Activated CD8-positive, alpha-beta memory T cell treated with anti-CD3 and anti-CD28 coated beads for 36 hours (primary cell): Measurements from ENCODE around the gene SRMS. TPM values are rescaled to one million over a fixed set of nuclear protein-coding genes. Genes with fewer than 3 reads are reported as not detected.

Experiments
- CTCF ChIA-PET: fragments of 350-600 bp; sonication (Branson Sonifier 250); formaldehyde crosslinking; loops from one replicate; lab custom pipeline; 2021; ENCODE audit warnings: antibody characterized with exemption; lab: Charles Lee
- POLR2A ChIA-PET: fragments of 350-600 bp; sonication (Branson Sonifier 250); formaldehyde crosslinking; loops from one replicate; lab custom pipeline; 2021; ENCODE audit warnings: antibody characterized with exemption; lab: Charles Lee
- total RNA-seq, 2 experiments: library from RNA; stranded (reverse); gene quantifications; one replicate each; pipeline ENCODE4 v1.2.3, GENCODE V29; 2021

Gene SRMS
- total RNA-seq, 2 experiments from 2014 or later = not detected

- CTCF ChIA-PET = interaction anchor here (1.1 to 2.9 kb wide), 9 partner anchors 14 to 437 kb away, joined by 3 to 32 read pairs (median 8); partner anchors contain the start of genes HELZ2, PPDPF, RTEL1 and UCKL1
- POLR2A ChIA-PET = interaction anchor here (1.6 to 2.8 kb wide), 2 partner anchors 14 to 122 kb away, joined by 6 to 31 read pairs; partner anchors contain the start of genes PPDPF and RTEL1
Observed at GRCh38 chr20:63536241-63536977, 11.1 kb downstream of the SRMS start.

GRCh38 chr20:63534831-63535651, 12.5 kb downstream of the SRMS start:
- CTCF ChIA-PET = interaction anchor here (0.6 to 1.5 kb wide), 2 partner anchors 39 to 247 kb away, joined by 3 to 4 read pairs; no protein-coding TSS in a partner anchor
- POLR2A ChIA-PET = interaction anchor here (1.0 kb wide), 1 partner anchor 14 kb away, joined by 3 read pairs; no protein-coding TSS in a partner anchor

DNA sequence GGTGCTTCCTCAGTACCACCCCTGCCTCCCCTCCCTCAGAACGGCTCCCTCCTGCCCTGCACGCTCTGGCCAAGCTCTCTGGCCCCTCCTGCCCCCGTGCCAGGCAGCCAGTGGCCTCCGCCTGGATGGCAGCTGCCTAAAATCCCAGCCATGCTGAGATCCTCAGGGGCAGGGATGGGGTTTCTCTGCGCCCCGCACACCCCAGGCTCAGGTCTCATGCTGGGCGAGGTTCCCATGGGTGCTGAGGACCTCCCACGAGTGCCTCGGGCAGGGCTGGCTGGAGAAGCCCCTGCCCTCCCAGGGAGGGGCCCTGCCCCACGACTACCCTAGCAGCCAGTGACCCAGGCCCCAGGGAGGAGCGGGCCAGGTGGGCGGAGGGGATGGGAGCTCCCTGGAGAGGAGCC, 13.1 kb downstream of the SRMS start:
- CTCF ChIA-PET = interaction anchor here (1.5 kb wide), 1 partner anchor 38 kb away, joined by 4 read pairs; no protein-coding TSS in a partner anchor
- POLR2A ChIA-PET = interaction anchor here (1.0 kb wide), 1 partner anchor 13 kb away, joined by 3 read pairs; no protein-coding TSS in a partner anchor

DNA sequence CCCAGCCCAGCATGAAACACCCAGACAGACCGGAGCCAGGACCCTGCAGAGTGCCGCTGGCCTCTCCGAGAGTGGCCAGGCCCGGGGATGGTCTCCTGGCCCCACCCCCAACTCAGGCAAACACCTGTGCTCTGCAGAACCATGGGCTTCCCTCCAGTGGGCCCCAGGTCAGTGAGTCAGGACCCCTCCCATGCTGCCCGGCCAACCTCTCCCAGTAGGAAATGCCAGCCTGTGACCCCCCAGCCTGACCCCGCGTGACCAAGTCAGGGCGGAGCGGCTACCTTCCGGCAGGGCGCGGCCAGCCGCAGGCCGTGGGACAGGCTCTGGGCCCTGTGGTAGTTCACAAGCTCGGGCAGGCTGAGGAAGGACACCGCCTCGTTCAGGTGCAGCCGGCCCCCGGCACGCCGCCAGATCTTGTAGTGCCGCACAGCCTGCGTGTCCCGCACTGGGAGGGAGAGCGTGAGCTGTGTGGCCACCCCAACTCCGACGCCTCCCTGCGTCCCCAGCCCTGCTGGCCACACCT, 13.6 kb downstream of the SRMS start:
- POLR2A ChIA-PET = no interaction called here
- CTCF ChIA-PET = interaction anchor here (1.5 kb wide), 1 partner anchor 38 kb away, joined by 4 read pairs; no protein-coding TSS in a partner anchor

GRCh38 chr20:63533388-63533787, 14.2 kb downstream of the SRMS start:
- CTCF ChIA-PET = no interaction called here
- POLR2A ChIA-PET = no interaction called here

GRCh38 chr20:63532449-63532971, 15.0 kb downstream of the SRMS start:
- ChIA-PET POLR2A (no interaction called here), CTCF (no interaction called here)

- POLR2A ChIA-PET = no interaction called here
- CTCF ChIA-PET = interaction anchor here (1.9 kb wide), 1 partner anchor 35 kb away, joined by 4 read pairs; no protein-coding TSS in a partner anchor
Observed at GRCh38 chr20:63531686-63532448, 15.7 kb downstream of the SRMS start.

DNA sequence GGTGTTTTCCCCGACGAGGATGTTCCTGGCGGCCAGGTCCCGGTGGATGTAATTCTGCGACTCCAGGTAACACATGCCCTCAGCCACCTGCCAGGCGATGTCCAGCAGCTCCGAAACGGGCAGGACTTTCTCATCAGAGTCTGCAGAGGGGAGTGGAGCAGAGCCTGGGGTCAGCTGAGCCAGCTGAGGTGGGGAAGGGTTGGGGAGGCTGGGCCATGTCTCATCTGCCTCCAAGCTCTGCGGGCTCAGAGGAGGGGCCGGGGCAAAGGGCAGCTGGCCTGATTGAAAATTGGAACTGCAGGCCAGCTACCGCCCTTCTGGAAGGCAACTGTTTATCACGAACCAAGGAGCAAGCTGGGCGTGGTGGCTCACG, 16.8 kb downstream of the SRMS start:
- ChIA-PET CTCF (interaction anchor here (1.9 kb wide), 2 partner anchors 10 to 34 kb away, joined by 4 to 7 read pairs; partner anchors contain the start of gene PPDPF), POLR2A (interaction anchor here (1.4 kb wide), 1 partner anchor 10 kb away, joined by 4 read pairs; no protein-coding TSS in a partner anchor)

GRCh38 chr20:63529861-63530787, 17.4 kb downstream of the SRMS start:
- POLR2A ChIA-PET = interaction anchor here (1.4 kb wide), 1 partner anchor 9 kb away, joined by 4 read pairs; no protein-coding TSS in a partner anchor
- CTCF ChIA-PET = interaction anchor here (1.9 kb wide), 2 partner anchors 9 to 33 kb away, joined by 4 to 7 read pairs; partner anchors contain the start of gene PPDPF

- POLR2A ChIA-PET = interaction anchor here (0.5 to 0.9 kb wide), 2 partner anchors 9 to 127 kb away, joined by 3 read pairs; no protein-coding TSS in a partner anchor
- CTCF ChIA-PET = interaction anchor here (0.6 to 1.9 kb wide), 2 partner anchors 8 to 33 kb away, joined by 3 to 7 read pairs; partner anchors contain the start of gene PPDPF
Observed at GRCh38 chr20:63529180-63529860, 18.2 kb downstream of the SRMS start.

GRCh38 chr20:63527184-63527583, 20.4 kb downstream of the SRMS start:
- ChIA-PET CTCF (no interaction called here), POLR2A (no interaction called here)

DNA sequence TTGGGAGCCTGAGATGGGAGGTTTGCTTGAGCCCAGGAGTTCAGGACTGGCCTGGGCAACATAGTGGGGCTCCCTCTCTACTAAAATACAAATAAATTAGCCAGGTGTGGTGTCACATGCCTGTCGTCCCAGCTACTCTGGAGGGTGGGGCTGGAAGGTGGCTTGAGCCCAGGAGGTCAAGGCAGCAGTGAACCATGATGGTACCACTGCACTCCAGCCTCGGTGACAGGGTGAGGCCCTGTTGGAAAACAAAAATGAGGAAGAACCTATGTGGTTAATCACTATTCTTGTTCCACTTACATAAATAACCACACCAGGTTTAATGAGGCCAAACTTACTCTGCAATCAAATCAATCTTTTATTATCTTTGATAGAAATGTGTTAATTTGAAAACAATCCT, 21.6 kb downstream of the SRMS start:
- ChIA-PET CTCF (no interaction called here), POLR2A (no interaction called here)

DNA sequence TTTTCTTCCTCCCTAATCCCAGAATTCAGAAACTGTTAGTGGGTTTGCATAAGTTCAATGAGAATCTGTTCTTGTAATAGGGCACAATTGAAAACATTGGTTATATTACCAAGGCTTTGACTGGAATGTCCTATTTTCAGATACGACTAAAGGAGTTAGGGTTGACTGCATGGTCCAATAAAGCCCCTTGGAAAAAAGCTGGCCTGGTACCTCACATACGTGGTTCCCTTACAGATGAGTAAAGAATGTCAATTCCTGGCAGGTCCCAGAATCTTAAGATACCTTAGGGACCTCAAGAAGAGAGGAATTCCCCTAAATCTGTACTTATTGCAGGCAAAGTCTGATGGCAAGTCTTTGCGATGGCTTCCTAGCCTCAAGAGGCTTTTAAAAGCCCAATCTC, 22.4 kb downstream of the SRMS start:
- CTCF ChIA-PET = interaction anchor here (5.4 kb wide), 1 partner anchor 12 kb away, joined by 32 read pairs; the partner anchor contains the start of gene PTK6
- POLR2A ChIA-PET = no interaction called here

DNA sequence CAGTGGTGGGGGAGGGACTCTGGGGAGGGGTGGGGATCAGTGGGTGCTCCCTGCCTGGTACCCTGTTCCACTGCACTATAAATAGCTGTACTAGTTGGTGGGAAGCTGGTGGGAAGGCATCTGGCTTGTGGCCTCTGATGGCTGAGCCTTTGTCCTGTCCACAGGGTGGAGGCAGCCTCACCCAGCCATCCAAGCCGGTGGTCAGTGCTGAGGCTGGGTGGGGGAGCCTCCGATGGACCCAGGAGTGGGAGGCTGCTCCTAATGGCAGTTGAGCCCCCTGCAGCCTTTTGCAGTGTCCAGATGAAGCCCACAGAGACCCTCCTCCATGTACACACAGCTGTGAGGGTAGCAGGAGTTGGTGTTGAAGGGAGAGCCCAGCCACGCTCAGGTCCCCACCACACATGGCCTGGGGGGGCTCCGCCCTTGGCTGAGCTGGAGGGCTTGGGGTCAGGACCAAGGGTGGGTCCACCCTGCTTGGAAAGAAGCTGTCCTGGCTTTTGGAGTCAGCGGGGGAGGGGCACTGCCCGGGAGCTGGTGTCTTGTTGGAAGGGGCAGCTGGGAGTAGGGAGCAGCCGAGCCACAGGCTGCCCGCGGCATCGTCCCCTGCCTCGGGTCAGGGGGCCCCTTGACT, 24.5 kb downstream of the SRMS start:
- POLR2A ChIA-PET = interaction anchor here (0.8 to 4.2 kb wide), 3 partner anchors 14 to 341 kb away, joined by 3 to 31 read pairs (median 14); partner anchors contain the start of gene PTK6
- CTCF ChIA-PET = interaction anchor here (5.4 kb wide), 1 partner anchor 14 kb away, joined by 32 read pairs; the partner anchor contains the start of gene PTK6

GRCh38 chr20:63522091-63522868, 25.3 kb downstream of the SRMS start:
- POLR2A ChIA-PET = interaction anchor here (0.9 to 4.2 kb wide), 4 partner anchors 15 to 51 kb away, joined by 3 to 31 read pairs (median 4); partner anchors contain the start of genes HELZ2 and PTK6
- CTCF ChIA-PET = interaction anchor here (0.7 to 5.4 kb wide), 3 partner anchors 15 to 341 kb away, joined by 3 to 32 read pairs (median 23); partner anchors contain the start of gene PTK6
